ENCODE results near the gene TAC4. TPM values are rescaled to one million over a fixed set of nuclear protein-coding genes. Genes with fewer than 3 reads are reported as not detected.

TAC4 gene, protein sequence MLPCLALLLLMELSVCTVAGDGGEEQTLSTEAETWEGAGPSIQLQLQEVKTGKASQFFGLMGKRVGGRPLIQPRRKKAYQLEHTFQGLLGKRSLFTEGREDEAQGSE
- polyA plus RNA-seq (not detected in 3 replicates), polyA minus RNA-seq (not detected in 3 replicates)
- polyA plus RNA-seq (2011; ENCODE audit: low read depth), result not detected
- polyA plus RNA-seq (2011; cell fraction: cytosol; rRNA removed), result not detected in 2 replicates
- polyA plus RNA-seq (2011; cell fraction: nucleus; rRNA removed), result not detected in 2 replicates
- polyA plus RNA-seq (2012; ENCODE audit: low replicate concordance), result not detected in 2 replicates
- polyA minus RNA-seq (2011; cell fraction: cytosol; rRNA and poly(A)+ RNA removed), result not detected
- not detected in 2 replicates for polyA minus RNA-seq (2011; cell fraction: nucleus; rRNA and poly(A)+ RNA removed)

- TF ChIP-seq EZH2 (IDR thresholded peaks at IDR 0.05; ENCODE audit: low read length) (no peak), CTCF (optimal IDR thresholded peaks at IDR 0.05 in 1 of 3, IDR thresholded peaks at IDR 0.05 in 1 of 3, conservative IDR thresholded peaks at IDR 0.05 in 1 of 3; ENCODE audit: extremely low read depth in 1 of 3, insufficient read depth in 2 of 3, low read length in 3 of 3) (no peak)
- Histone ChIP-seq H3K9me3 (ENCODE audit: control insufficient read depth, low read depth, low read length) (no peaks in the 10 kb centered on the region), H4K20me1 (ENCODE audit: control insufficient read depth, extremely low read depth, insufficient read depth, low read length) (no peaks in the 10 kb centered on the region), H3K9me1 (ENCODE audit: control insufficient read depth, extremely low read depth, insufficient read depth, low read length) (no peaks in the 10 kb centered on the region), H2AFZ (ENCODE audit: control insufficient read depth, low read length) (no peak within 1 kb of the TSS), H3K27me3 (ENCODE audit: control insufficient read depth, extremely low read depth, insufficient read depth, low read length) (peaks cover 27% of the 10 kb centered on the region), H3K27ac (ENCODE audit: control insufficient read depth, insufficient read depth, low read length) (no peak within 1 kb of the TSS), H3K4me3 (ENCODE audit: control insufficient read depth in 2 of 3, extremely low read depth in 1 of 3, insufficient read depth in 2 of 3, low read depth in 1 of 3, low read length in 3 of 3) (no peak within 1 kb of the TSS), H3K9ac (ENCODE audit: control insufficient read depth, extremely low read depth, insufficient read depth, low read length) (no peak within 1 kb of the TSS), H3K36me3 (ENCODE audit: control insufficient read depth in 2 of 2, extremely low read depth in 1 of 2, insufficient read depth in 2 of 2, low read length in 2 of 2) (peaks cover 0 to 2% of the 10 kb centered on the region in 2 experiments), H3K4me2 (ENCODE audit: control insufficient read depth, extremely low read depth, insufficient read depth, low read depth, low read length) (no peak within 1 kb of the TSS), H3K4me1 (ENCODE audit: control insufficient read depth, extremely low read depth, insufficient read depth, low read length) (peaks cover 4% of the 10 kb centered on the region), H3K79me2 (ENCODE audit: control insufficient read depth, insufficient read depth, low read length) (no peaks in the 10 kb centered on the region)
- dilution Hi-C loops (cut with MboI; ENCODE audit: extremely low pct_ligation_motif_present, low sequenced_read_pairs), result no loop called here
- DNase-seq (ENCODE audit: low read depth, low spot score) (no peak), FAIRE-seq (no peak)
Observed at GRCh38 chr17:49848019-49848473, at the start of gene TAC4. Gene TAC4, minus strand, starts transcription at chr17:49848069. Its CDS starts 52 bp downstream, at chr17:49848017.

DNA sequence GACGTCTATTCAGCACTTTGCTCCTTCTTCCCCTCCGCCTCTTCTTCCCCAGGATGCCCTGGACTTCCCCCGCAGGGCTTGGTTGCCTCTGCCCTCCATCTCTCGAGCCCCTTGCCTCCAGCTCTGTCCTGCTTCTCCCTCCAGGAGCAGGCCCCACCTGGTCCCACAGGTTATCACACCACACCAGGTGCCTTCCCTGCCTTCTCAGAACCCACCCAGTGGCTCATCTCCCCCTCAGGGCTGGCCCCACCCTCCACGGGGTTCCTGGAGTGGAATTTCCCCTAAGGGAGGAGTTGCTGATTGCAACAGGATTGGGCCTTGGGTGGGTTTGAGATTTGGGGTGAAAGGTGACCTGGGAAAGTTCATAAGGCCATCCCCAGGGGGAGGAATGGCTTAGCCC, 49.0 kb upstream of the TAC4 start:
- Histone ChIP-seq H3K4me1 (ENCODE audit: control insufficient read depth, extremely low read depth, insufficient read depth, low read length) (peaks cover 11% of the 10 kb centered on the region), H3K9ac (ENCODE audit: control insufficient read depth, extremely low read depth, insufficient read depth, low read length) (no peak overlapping the region), H3K9me1 (ENCODE audit: control insufficient read depth, extremely low read depth, insufficient read depth, low read length) (no peaks in the 10 kb centered on the region), H2AFZ (ENCODE audit: control insufficient read depth, low read length) (no peak overlapping the region), H3K36me3 (ENCODE audit: control insufficient read depth in 2 of 2, extremely low read depth in 1 of 2, insufficient read depth in 2 of 2, low read length in 2 of 2) (no peaks in the 10 kb centered on the region), H3K79me2 (ENCODE audit: control insufficient read depth, insufficient read depth, low read length) (no peaks in the 10 kb centered on the region), H3K27ac (ENCODE audit: control insufficient read depth, insufficient read depth, low read length) (no peak overlapping the region), H4K20me1 (ENCODE audit: control insufficient read depth, extremely low read depth, insufficient read depth, low read length) (no peaks in the 10 kb centered on the region), H3K4me3 (ENCODE audit: control insufficient read depth in 2 of 3, extremely low read depth in 1 of 3, insufficient read depth in 2 of 3, low read depth in 1 of 3, low read length in 3 of 3) (no peak overlapping the region), H3K27me3 (ENCODE audit: control insufficient read depth, extremely low read depth, insufficient read depth, low read length) (no peaks in the 10 kb centered on the region), H3K4me2 (ENCODE audit: control insufficient read depth, extremely low read depth, insufficient read depth, low read depth, low read length) (no peak overlapping the region), H3K9me3 (ENCODE audit: control insufficient read depth, low read depth, low read length) (no peaks in the 10 kb centered on the region)
- FAIRE-seq, result no peak
- dilution Hi-C loops (cut with MboI; ENCODE audit: extremely low pct_ligation_motif_present, low sequenced_read_pairs), result no loop called here
- TF ChIP-seq CTCF (optimal IDR thresholded peaks at IDR 0.05 in 1 of 3, IDR thresholded peaks at IDR 0.05 in 1 of 3, conservative IDR thresholded peaks at IDR 0.05 in 1 of 3; ENCODE audit: extremely low read depth in 1 of 3, insufficient read depth in 2 of 3, low read length in 3 of 3), result no peak
- no peak for TF ChIP-seq EZH2 (IDR thresholded peaks at IDR 0.05; ENCODE audit: low read length)
- DNase-seq (ENCODE audit: low read depth, low spot score), result no peak
